ENCODE measurements around the gene VRK1. TPM values are rescaled to one million over a fixed set of nuclear protein-coding genes. Genes with fewer than 3 reads are reported as not detected.

Gene VRK1
- total RNA-seq, 1 experiment from 2014 or later, result 124 TPM

GRCh38 chr14:96793547-96793946, 3.6 kb upstream of the VRK1 start:
- Histone ChIP-seq H3K4me1 (ENCODE audit: insufficient read depth, low read length, poor library complexity, severe bottlenecking) (no peaks in the 10 kb centered on the region), H3K9me3 (ENCODE audit: low read depth, low read length, poor library complexity, severe bottlenecking) (no peaks in the 10 kb centered on the region), H3K27ac (ENCODE audit: low read depth, low read length, poor library complexity, severe bottlenecking) (no peak overlapping the region), H3K27me3 (replicated peaks; ENCODE audit: insufficient read depth, low read depth, low read length, poor library complexity) (no peaks in the 10 kb centered on the region), H3K4me3 (ENCODE audit: low read depth, low read length, poor library complexity, severe bottlenecking) (no peak overlapping the region), H3K36me3 (ENCODE audit: insufficient read depth, low read length, poor library complexity, severe bottlenecking) (no peaks in the 10 kb centered on the region)
- CTCF ChIA-PET, result no interaction called here
- BruUV-seq (replicated peaks), result no TSS peak
- POLR2A ChIA-PET (ENCODE audit: low non-redundant PET), result no interaction called here
- intact Hi-C loops (cut with micrococcal nuclease; ENCODE audit: unreplicated experiment), result no loop called here
- no peak for TF ChIP-seq EZH2 (IDR thresholded peaks at IDR 0.05; ENCODE audit: borderline replicate concordance, low read depth, low read length, poor library complexity, severe bottlenecking)
- DNase-seq (ENCODE audit: low spot score), result no peak

GRCh38 chr14:96795109-96795828, 1.9 kb upstream of the VRK1 start:
- intact Hi-C loops (cut with micrococcal nuclease; ENCODE audit: unreplicated experiment), result no loop called here
- TF ChIP-seq EZH2 (IDR thresholded peaks at IDR 0.05; ENCODE audit: borderline replicate concordance, low read depth, low read length, poor library complexity, severe bottlenecking), result no peak
- TF ChIP-seq, protein P1, sequence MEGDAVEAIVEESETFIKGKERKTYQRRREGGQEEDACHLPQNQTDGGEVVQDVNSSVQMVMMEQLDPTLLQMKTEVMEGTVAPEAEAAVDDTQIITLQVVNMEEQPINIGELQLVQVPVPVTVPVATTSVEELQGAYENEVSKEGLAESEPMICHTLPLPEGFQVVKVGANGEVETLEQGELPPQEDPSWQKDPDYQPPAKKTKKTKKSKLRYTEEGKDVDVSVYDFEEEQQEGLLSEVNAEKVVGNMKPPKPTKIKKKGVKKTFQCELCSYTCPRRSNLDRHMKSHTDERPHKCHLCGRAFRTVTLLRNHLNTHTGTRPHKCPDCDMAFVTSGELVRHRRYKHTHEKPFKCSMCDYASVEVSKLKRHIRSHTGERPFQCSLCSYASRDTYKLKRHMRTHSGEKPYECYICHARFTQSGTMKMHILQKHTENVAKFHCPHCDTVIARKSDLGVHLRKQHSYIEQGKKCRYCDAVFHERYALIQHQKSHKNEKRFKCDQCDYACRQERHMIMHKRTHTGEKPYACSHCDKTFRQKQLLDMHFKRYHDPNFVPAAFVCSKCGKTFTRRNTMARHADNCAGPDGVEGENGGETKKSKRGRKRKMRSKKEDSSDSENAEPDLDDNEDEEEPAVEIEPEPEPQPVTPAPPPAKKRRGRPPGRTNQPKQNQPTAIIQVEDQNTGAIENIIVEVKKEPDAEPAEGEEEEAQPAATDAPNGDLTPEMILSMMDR (conservative IDR thresholded peaks at IDR 0.05; ENCODE audit: low read depth, low read length), result no peak
- DNase-seq (ENCODE audit: low spot score), result no peak
- POLR2A ChIA-PET (ENCODE audit: low non-redundant PET), result no interaction called here
- Histone ChIP-seq H3K27me3 (replicated peaks; ENCODE audit: insufficient read depth, low read depth, low read length, poor library complexity) (no peaks in the 10 kb centered on the region), H3K4me3 (ENCODE audit: low read depth, low read length, poor library complexity, severe bottlenecking) (no peak overlapping the region), H3K4me1 (ENCODE audit: insufficient read depth, low read length, poor library complexity, severe bottlenecking) (peaks cover 16% of the 10 kb centered on the region), H3K36me3 (ENCODE audit: insufficient read depth, low read length, poor library complexity, severe bottlenecking) (no peaks in the 10 kb centered on the region), H3K27ac (ENCODE audit: low read depth, low read length, poor library complexity, severe bottlenecking) (no peak overlapping the region), H3K9me3 (ENCODE audit: low read depth, low read length, poor library complexity, severe bottlenecking) (no peaks in the 10 kb centered on the region)
- no TSS peak for BruUV-seq (replicated peaks)
- CTCF ChIA-PET, result no interaction called here

DNA sequence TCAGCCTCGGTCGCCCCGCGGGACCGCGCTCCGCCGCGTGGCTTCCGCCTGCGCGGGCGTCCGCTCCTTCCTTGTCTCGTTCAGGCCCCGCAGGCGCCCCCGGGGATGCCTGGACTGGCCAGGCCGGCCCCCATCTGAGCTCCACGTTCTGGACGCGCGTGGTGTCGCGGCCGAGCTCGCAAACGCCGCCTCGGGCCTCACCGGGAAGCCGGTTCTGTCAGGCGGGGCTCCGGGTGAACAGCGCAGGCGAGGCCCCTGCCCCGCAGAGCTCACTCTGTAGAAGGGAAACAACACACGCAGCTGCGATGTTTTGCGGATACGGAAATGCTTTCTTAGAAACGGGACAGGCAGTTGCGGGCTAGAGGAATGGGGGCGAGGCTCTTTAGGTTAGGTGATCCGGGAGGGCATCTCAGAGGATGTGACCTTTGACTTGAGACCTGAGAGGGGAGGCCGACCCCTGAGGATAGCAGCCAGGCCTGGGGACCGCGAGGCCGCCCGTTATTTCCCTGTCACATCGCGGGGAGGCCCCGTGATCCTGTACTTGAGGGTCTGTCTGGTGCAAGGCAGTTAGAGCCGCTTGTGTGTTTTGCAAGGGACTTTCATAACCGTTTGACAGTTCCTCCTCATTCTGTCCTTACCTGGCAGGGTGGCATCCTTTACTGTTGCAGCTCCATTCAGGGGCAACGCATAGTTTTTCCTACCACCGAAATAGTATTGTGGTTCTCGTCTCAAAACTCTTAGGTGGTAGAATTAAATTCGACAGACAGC, 584 bp downstream of the VRK1 start:
- H3K4me1 ChIP-seq (ENCODE audit: insufficient read depth, low read length, poor library complexity, severe bottlenecking), result peaks cover 37% of the 10 kb centered on the region
- H3K36me3 ChIP-seq (ENCODE audit: insufficient read depth, low read length, poor library complexity, severe bottlenecking), result no peaks in the 10 kb centered on the region
- ChIA-PET POLR2A (ENCODE audit: low non-redundant PET) (interaction anchor here (0.6 kb wide), 1 partner anchor 255 kb away, joined by 3 read pairs; no protein-coding TSS in a partner anchor), CTCF (interaction anchor here (1.1 kb wide), 1 partner anchor 55 kb away, joined by 5 read pairs; no protein-coding TSS in a partner anchor)
- intact Hi-C loops (cut with micrococcal nuclease; ENCODE audit: unreplicated experiment), result no loop called here
- no peaks in the 10 kb centered on the region for H3K9me3 ChIP-seq (ENCODE audit: low read depth, low read length, poor library complexity, severe bottlenecking)
- BruUV-seq (replicated peaks), result no TSS peak
- peak overlapping the region; percentile 93 for H3K4me3 ChIP-seq (ENCODE audit: low read depth, low read length, poor library complexity, severe bottlenecking)
- H3K27me3 ChIP-seq (replicated peaks; ENCODE audit: insufficient read depth, low read depth, low read length, poor library complexity), result no peaks in the 10 kb centered on the region
- TF ChIP-seq EZH2 (IDR thresholded peaks at IDR 0.05; ENCODE audit: borderline replicate concordance, low read depth, low read length, poor library complexity, severe bottlenecking), result no peak
- TF ChIP-seq, protein P1 (conservative IDR thresholded peaks at IDR 0.05; ENCODE audit: low read depth, low read length), result no peak
- peak overlapping the region; percentile 91 for H3K27ac ChIP-seq (ENCODE audit: low read depth, low read length, poor library complexity, severe bottlenecking)
- DNase-seq (ENCODE audit: low spot score), result peak; percentile 40

All from A673 (cell line).